GM12878 (cell line): ENCODE results near the gene ZSWIM6. TPM values are rescaled to one million over a fixed set of nuclear protein-coding genes. Genes with fewer than 3 reads are reported as not detected.

Experiments
- ATAC-seq: fragments of 200-7000 bp; cut with Tn5 transposase; 3 replicates; pipeline ENCODE4 v1.9.1; 2020; ENCODE audit warnings: mild to moderate bottlenecking, moderate library complexity
- BruUV-seq: library from RNA; stranded (reverse); fragments of 400-500 nt; replicated peaks from 2 replicates; lab custom pipeline; 2021; lab: Mats Ljungman, UMichigan
- CTCF ChIA-PET: fragments of 300-600 bp; sonication (Branson Sonifier 250); formaldehyde crosslinking; extraction: SDS; loops from one replicate; lab custom pipeline; 2021; ENCODE audit warnings: inconsistent platforms; lab: Yijun Ruan, JAX
- POLR2A ChIA-PET: fragments of 350-600 bp; formaldehyde crosslinking; extraction: SDS; loops from one replicate; lab custom pipeline; 2021; ENCODE audit warnings: inconsistent platforms; lab: Charles Lee
- RAD21 ChIA-PET: fragments of 300-600 bp; sonication (Branson Sonifier 250); formaldehyde crosslinking; loops from one replicate; lab custom pipeline; 2023; ENCODE audit warnings: antibody characterized with exemption; ENCODE audit not compliant: unreplicated experiment; lab: Charles Lee
- SMC1A ChIA-PET: fragments of 300-600 bp; sonication (Branson Sonifier 250); formaldehyde crosslinking; loops from one replicate; lab custom pipeline; 2023; ENCODE audit not compliant: unreplicated experiment, uncharacterized antibody; lab: Charles Lee
- DNase-seq: peaks from one replicate; pipeline ENCODE4 v3.0.0-alpha.2; 2011; ENCODE audit warnings: low read depth, low spot score
- FAIRE-seq: peaks from 3 replicates; lab custom pipeline; 2011; peaks lifted over from hg19 to GRCh38; lab: Jason Lieb, UNC
- H2AFZ ChIP-seq: 2 replicates; pipeline ENCODE4 v1.6.0; 2011; ENCODE audit warnings: low read depth, low read length, control low read depth; ENCODE audit not compliant: control insufficient read depth
- H3K27ac ChIP-seq: 2 replicates; pipeline ENCODE4 v1.5.1; 2011; ENCODE audit warnings: control low read depth; ENCODE audit not compliant: control insufficient read depth, insufficient read depth
- H3K27me3 ChIP-seq, 2 experiments: replicated peaks in 1 of 2; 2 replicates each; pipeline versions ENCODE4 v1.6.0 to v1.6.1; 2011; ENCODE audit warnings: low read length in 1 of 2; ENCODE audit not compliant: control insufficient read depth in 2 of 2, insufficient read depth in 2 of 2
- H3K36me3 ChIP-seq, 2 experiments: 2 replicates each; pipeline ENCODE4 v1.5.1; 2011; ENCODE audit warnings: low read length in 1 of 2; ENCODE audit not compliant: control insufficient read depth in 2 of 2, insufficient read depth in 2 of 2
- H3K4me1 ChIP-seq: 2 replicates; pipeline ENCODE4 v1.6.1; 2011; ENCODE audit warnings: mild to moderate bottlenecking, low read length, moderate library complexity, mixed read lengths; ENCODE audit not compliant: control insufficient read depth, insufficient read depth
- H3K4me2 ChIP-seq: 2 replicates; pipeline ENCODE4 v1.6.0; 2011; ENCODE audit warnings: control low read depth; ENCODE audit not compliant: control insufficient read depth, insufficient read depth
- H3K4me3 ChIP-seq: fragments of 200-600 bp; sonication (generic); 2 replicates; pipeline ENCODE4 v1.5.1; 2016
- H3K79me2 ChIP-seq: 2 replicates; pipeline ENCODE4 v1.6.0; 2011; ENCODE audit warnings: low read length; ENCODE audit not compliant: control insufficient read depth, insufficient read depth
- H3K9ac ChIP-seq: 2 replicates; pipeline ENCODE4 v1.8.0; 2011; ENCODE audit warnings: low read length, control low read depth, mixed read lengths; ENCODE audit not compliant: control insufficient read depth, insufficient read depth
- H3K9me3 ChIP-seq: replicated peaks from 3 replicates; pipeline ENCODE4 v1.5.1; 2011; ENCODE audit warnings: mild to moderate bottlenecking, low read length; ENCODE audit not compliant: control insufficient read depth, insufficient read depth
- H4K20me1 ChIP-seq: 2 replicates; pipeline ENCODE4 v1.6.0; 2011; ENCODE audit not compliant: control insufficient read depth, insufficient read depth
- CEBPB ChIP-seq, 2 experiments: fragments of 150-350 bp in 1 of 2; IDR thresholded peaks; 2 replicates each; pipeline ENCODE4 v1.6.1; 2012 to 2014; ENCODE audit warnings: low read depth in 2 of 2, low read length in 2 of 2, borderline replicate concordance in 1 of 2, inconsistent platforms in 1 of 2
- EP300 ChIP-seq, 2 experiments: fragments of 150-350 bp in 1 of 2; IDR thresholded peaks; 2 replicates each; pipeline ENCODE4 v1.6.1; 2011 to 2012; ENCODE audit warnings: low read depth in 2 of 2, low read length in 2 of 2, borderline replicate concordance in 1 of 2, improper control_type of control experiment in 1 of 2, inconsistent platforms in 1 of 2; ENCODE audit not compliant: control insufficient read depth in 1 of 2
- NFXL1 ChIP-seq: fragments of 450-650 bp; IDR thresholded peaks from 2 replicates; pipeline ENCODE4 v1.6.1; 2017; ENCODE audit warnings: antibody characterized with exemption, mild to moderate bottlenecking, borderline replicate concordance
- POLR2AphosphoS5 ChIP-seq: IDR thresholded peaks from 2 replicates; pipeline ENCODE4 v1.6.1; 2011; ENCODE audit warnings: mild to moderate bottlenecking, low read length, inconsistent platforms
- WGBS: methylation state at CpG from one replicate; pipeline ENCODE4 v1.1.6; 2016; ENCODE audit warnings: low lambda C conversion rate; ENCODE audit not compliant: insufficient replicate concordance, insufficient coverage; ENCODE audit errors: missing lambda C conversion rate; 5-methylcytosine and 5-hydroxymethylcytosine counted together
- in situ Hi-C: fragments of 300-500 bp; cut with MboI; formaldehyde crosslinking; loops from 9 replicates; pipeline ENCODE4 v1.14.3; 2018; ENCODE audit warnings: mixed read lengths
- intact Hi-C: fragments of 100-400 bp; cut with micrococcal nuclease; formaldehyde crosslinking; loops from one replicate; pipeline ENCODE4 v1.14.2; 2022; ENCODE audit not compliant: unreplicated experiment
- polyA plus RNA-seq, 11 experiments: library from polyadenylated mRNA; depleted of rRNA in 4 of 11; unstranded in 6 of 11; stranded (reverse) in 5 of 11; fragments of >200 nt; fragmentation: Nextera tagmentation in 4 of 11; fragmentation: Illumina TruSeq in 1 of 11; extraction: Ambion mirVana in 4 of 11; extraction: Trizol in 1 of 11; gene quantifications; 1 replicate in 1 of 11; 2 replicates in 10 of 11; pipeline versions ENCODE4 v1.2.1 to v1.2.3, GENCODE V29; 2011 to 2016; ENCODE audit warnings: inconsistent platforms in 2 of 11, missing spikeins in 2 of 11, low read depth in 1 of 11
- total RNA-seq, 4 experiments: library from RNA; depleted of rRNA in 3 of 4; stranded (reverse); fragments of >200 nt in 3 of 4; fragmentation: Illumina TruSeq in 1 of 4; extraction: Trizol in 1 of 4; gene quantifications; 2 replicates each; pipeline versions ENCODE4 v1.2.1 to v1.2.3, GENCODE V29; 2013 to 2021
- TF ChIP-seq, protein P1 (sequence below): fragments of 450-650 bp; IDR thresholded peaks from 2 replicates; pipeline ENCODE4 v1.6.1; 2018; ENCODE audit warnings: borderline replicate concordance, mild to moderate bottlenecking; ENCODE audit not compliant: partially characterized antibody
- TF ChIP-seq, protein P2 (sequence below): IDR thresholded peaks from 2 replicates; pipeline ENCODE4 v1.6.1; 2012; ENCODE audit warnings: low read depth, low read length, improper control_type of control experiment
- TF ChIP-seq, protein P3 (sequence below): IDR thresholded peaks from 2 replicates; pipeline ENCODE4 v1.6.1; 2011; ENCODE audit warnings: low read depth, low read length, improper control_type of control experiment, borderline replicate concordance

The ZSWIM6 gene
- total and polyA plus RNA-seq, 10 of the 15 experiments (the other 5 are each of a cell fraction or from before 2014, with no cell fraction given): 0.53 to 6.2 (median 3.4) TPM

DNA sequence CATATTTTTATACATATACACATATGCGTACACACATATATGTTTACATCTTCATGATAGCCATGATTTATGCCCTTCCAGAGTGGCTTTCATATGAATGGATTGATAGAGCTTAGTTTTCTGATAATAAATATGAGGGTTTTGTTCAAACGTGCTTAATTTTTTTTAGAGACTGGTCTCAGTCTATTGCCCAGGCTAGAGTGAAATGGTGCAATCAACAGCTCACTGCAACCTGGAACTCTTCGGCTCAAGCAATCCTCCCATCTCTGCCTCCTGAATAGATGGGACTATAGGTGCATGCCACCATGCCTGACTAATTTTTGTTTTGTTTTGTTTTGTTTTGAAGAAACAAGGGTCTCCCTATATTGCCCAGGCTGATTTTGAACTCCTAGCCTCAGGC, 48.6 kb upstream of the ZSWIM6 start:
- Histone ChIP-seq H3K4me2 (no peak overlapping the region), H3K4me1 (no peaks in the 10 kb centered on the region), H3K27me3 (no peaks in the 10 kb centered on the region), H2AFZ (no peak overlapping the region), H3K9me3 (no peaks in the 10 kb centered on the region), H3K79me2 (no peaks in the 10 kb centered on the region), H3K9ac (no peak overlapping the region), H3K4me3 (no peak overlapping the region), H4K20me1 (no peaks in the 10 kb centered on the region), H3K27ac (no peak overlapping the region), H3K36me3 (no peaks in the 10 kb centered on the region)
- no peak for DNase-seq
- ATAC-seq: no peak
- intact Hi-C loops: no loop called here
- ChIA-PET RAD21 (no interaction called here), CTCF (no interaction called here), SMC1A (no interaction called here), POLR2A (no interaction called here)
- TF ChIP-seq NFXL1 (no peak), CEBPB (IDR thresholded peaks at IDR 0.05; ENCODE audit: borderline replicate concordance in 1 of 2, low read depth in 2 of 2, low read length in 2 of 2) (no peak), POLR2AphosphoS5 (no peak), EP300 (IDR thresholded peaks at IDR 0.05; ENCODE audit: borderline replicate concordance in 1 of 2, control insufficient read depth in 1 of 2, low read depth in 2 of 2, low read length in 2 of 2) (no peak)
- TF ChIP-seq, protein P1, sequence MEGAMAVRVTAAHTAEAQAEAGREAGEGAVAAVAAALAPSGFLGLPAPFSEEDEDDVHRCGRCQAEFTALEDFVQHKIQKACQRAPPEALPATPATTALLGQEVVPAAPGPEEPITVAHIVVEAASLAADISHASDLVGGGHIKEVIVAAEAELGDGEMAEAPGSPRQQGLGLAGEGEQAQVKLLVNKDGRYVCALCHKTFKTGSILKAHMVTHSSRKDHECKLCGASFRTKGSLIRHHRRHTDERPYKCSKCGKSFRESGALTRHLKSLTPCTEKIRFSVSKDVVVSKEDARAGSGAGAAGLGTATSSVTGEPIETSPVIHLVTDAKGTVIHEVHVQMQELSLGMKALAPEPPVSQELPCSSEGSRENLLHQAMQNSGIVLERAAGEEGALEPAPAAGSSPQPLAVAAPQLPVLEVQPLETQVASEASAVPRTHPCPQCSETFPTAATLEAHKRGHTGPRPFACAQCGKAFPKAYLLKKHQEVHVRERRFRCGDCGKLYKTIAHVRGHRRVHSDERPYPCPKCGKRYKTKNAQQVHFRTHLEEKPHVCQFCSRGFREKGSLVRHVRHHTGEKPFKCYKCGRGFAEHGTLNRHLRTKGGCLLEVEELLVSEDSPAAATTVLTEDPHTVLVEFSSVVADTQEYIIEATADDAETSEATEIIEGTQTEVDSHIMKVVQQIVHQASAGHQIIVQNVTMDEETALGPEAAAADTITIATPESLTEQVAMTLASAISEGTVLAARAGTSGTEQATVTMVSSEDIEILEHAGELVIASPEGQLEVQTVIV: no peak
- TF ChIP-seq, protein P2, sequence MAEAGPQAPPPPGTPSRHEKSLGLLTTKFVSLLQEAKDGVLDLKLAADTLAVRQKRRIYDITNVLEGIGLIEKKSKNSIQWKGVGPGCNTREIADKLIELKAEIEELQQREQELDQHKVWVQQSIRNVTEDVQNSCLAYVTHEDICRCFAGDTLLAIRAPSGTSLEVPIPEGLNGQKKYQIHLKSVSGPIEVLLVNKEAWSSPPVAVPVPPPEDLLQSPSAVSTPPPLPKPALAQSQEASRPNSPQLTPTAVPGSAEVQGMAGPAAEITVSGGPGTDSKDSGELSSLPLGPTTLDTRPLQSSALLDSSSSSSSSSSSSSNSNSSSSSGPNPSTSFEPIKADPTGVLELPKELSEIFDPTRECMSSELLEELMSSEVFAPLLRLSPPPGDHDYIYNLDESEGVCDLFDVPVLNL: no peak
- TF ChIP-seq, protein P3, sequence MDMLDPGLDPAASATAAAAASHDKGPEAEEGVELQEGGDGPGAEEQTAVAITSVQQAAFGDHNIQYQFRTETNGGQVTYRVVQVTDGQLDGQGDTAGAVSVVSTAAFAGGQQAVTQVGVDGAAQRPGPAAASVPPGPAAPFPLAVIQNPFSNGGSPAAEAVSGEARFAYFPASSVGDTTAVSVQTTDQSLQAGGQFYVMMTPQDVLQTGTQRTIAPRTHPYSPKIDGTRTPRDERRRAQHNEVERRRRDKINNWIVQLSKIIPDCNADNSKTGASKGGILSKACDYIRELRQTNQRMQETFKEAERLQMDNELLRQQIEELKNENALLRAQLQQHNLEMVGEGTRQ: no peak
- BruUV-seq: no TSS peak
- WGBS: 82% methylated on average over 3 of the region's 3 CpGs
- FAIRE-seq: no peak
- in situ Hi-C loops: no loop called here
